RWPE2 (cell line): ENCODE data around the gene ZNF786.
"Not testable (repeated sequence)": the region's sequence is repeated elsewhere in the genome, so short reads cannot be mapped to it uniquely, and the experiment has no call there.

Experiments used
- ATAC-seq: fragments of 200-7000 bp; cut with Tn5 transposase; 3 replicates; pipeline ENCODE4 v1.9.1; 2021; ENCODE audit warnings: low read depth
- DNase-seq: peaks from one replicate; pipeline ENCODE4 v3.0.0-alpha.2; 2020; ENCODE audit warnings: low spot score
- H3K27ac ChIP-seq: fragments of 450-650 bp; 2 replicates; pipeline ENCODE4 v1.5.1; 2017; ENCODE audit warnings: mild to moderate bottlenecking; ENCODE audit not compliant: poor library complexity, severe bottlenecking
- H3K27me3 ChIP-seq: fragments of 250-450 bp; sonication (Bioruptor Pico); 2 replicates; pipeline ENCODE4 v1.5.1; 2021; ENCODE audit warnings: mild to moderate bottlenecking, moderate library complexity; ENCODE audit not compliant: insufficient read depth, poor library complexity, severe bottlenecking
- H3K36me3 ChIP-seq: fragments of 250-450 bp; sonication (Bioruptor Pico); 2 replicates; pipeline ENCODE4 v1.5.1; 2020; ENCODE audit warnings: low read depth, mild to moderate bottlenecking, moderate library complexity
- H3K4me1 ChIP-seq: fragments of 250-450 bp; sonication (Bioruptor Pico); 2 replicates; pipeline ENCODE4 v1.5.1; 2021; ENCODE audit warnings: mild to moderate bottlenecking, moderate library complexity; ENCODE audit not compliant: insufficient read depth, poor library complexity, severe bottlenecking
- H3K4me3 ChIP-seq: fragments of 250-450 bp; sonication (Bioruptor Pico); 2 replicates; pipeline ENCODE4 v1.5.1; 2021; ENCODE audit warnings: mild to moderate bottlenecking, moderate library complexity; ENCODE audit not compliant: severe bottlenecking
- H3K9me3 ChIP-seq: fragments of 250-450 bp; sonication (Bioruptor Pico); 2 replicates; pipeline ENCODE4 v1.5.1; 2021; ENCODE audit warnings: mild to moderate bottlenecking, moderate library complexity; ENCODE audit not compliant: severe bottlenecking
- TF ChIP-seq, protein P1 (sequence below): fragments of 450-650 bp; IDR thresholded peaks from one replicate; pipeline ENCODE4 v1.5.1; 2017; ENCODE audit warnings: mild to moderate bottlenecking, moderate library complexity; ENCODE audit not compliant: poor library complexity, severe bottlenecking

ZNF786 gene

DNA sequence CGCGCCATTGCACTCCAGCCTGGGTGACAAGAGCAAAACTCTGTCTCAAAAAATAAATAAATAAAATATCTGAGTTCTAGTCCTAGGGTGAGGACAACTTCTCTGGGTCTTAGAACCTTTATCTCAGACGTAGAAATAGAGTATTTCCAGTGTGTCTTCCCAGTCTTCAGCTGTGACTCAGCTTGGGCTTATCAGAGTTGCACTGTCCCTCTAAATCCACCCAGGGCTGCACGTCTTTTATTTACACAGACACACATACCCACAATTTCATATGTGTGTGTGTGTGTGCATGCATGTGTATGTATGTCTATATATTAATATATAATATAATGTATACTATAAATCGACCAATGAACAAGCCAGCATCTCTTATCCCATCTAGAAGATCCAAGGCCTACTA is 49.2 kb downstream of the ZNF786 start:
- ATAC-seq (no peak), DNase-seq (no peak)
- Histone ChIP-seq H3K4me1 (no peaks in the 10 kb centered on the region), H3K9me3 (no peaks in the 10 kb centered on the region), H3K36me3 (no peaks in the 10 kb centered on the region), H3K4me3 (no peak overlapping the region), H3K27me3 (no peaks in the 10 kb centered on the region), H3K27ac (no peak overlapping the region)
- TF ChIP-seq, protein P1, sequence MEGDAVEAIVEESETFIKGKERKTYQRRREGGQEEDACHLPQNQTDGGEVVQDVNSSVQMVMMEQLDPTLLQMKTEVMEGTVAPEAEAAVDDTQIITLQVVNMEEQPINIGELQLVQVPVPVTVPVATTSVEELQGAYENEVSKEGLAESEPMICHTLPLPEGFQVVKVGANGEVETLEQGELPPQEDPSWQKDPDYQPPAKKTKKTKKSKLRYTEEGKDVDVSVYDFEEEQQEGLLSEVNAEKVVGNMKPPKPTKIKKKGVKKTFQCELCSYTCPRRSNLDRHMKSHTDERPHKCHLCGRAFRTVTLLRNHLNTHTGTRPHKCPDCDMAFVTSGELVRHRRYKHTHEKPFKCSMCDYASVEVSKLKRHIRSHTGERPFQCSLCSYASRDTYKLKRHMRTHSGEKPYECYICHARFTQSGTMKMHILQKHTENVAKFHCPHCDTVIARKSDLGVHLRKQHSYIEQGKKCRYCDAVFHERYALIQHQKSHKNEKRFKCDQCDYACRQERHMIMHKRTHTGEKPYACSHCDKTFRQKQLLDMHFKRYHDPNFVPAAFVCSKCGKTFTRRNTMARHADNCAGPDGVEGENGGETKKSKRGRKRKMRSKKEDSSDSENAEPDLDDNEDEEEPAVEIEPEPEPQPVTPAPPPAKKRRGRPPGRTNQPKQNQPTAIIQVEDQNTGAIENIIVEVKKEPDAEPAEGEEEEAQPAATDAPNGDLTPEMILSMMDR = no peak

DNA sequence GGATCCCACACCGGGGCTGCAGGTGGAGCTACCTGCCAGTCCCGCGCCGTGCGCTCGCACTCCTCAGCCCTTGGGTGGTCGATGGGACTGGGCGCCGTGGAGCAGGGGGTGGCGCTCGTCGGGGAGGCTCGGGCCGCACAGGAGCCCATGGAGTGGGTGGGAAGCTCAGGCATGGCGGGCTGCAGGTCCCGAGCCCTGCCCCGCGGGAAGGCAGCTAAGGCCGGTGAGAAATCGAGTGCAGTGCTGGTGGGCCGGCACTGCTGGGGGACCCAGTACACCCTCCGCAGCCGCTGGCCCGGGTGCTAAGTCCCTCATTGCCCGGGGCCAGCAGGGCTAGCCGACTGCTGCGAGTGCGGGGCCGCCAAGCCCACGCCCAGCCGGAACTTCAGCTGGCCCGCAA is 51.9 kb downstream of the ZNF786 start:
- H3K9me3 ChIP-seq, H3K4me1 ChIP-seq, H3K36me3 ChIP-seq, DNase-seq, H3K27ac ChIP-seq, H3K27me3 ChIP-seq, H3K4me3 ChIP-seq, ATAC-seq: not testable (repeated sequence)

DNA sequence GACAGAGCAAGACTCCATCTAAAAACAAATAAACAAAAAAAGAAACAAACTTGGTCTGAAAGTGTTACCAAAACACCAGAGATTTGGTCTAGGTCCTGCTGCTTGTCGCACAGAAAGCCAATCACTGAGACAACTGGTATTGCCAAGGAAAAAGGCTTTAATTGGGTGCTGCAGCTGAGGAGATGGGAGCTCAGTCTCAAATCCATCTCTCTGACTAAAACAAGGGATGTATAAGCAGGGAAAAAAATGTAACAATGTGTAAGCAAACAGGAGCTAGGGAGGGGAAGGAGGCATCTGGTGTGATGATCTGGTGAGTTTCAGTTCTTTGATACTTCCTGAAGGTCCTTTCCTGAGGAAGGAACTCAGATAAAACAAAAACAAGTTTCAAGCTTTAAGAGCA is 53.8 kb downstream of the ZNF786 start:
- no peaks in the 10 kb centered on the region for H3K27me3 ChIP-seq
- TF ChIP-seq, protein P1 = no peak
- no peaks in the 10 kb centered on the region for H3K9me3 ChIP-seq
- no peaks in the 10 kb centered on the region for H3K36me3 ChIP-seq
- ATAC-seq = no peak
- DNase-seq = no peak
- H3K4me3 ChIP-seq = no peak overlapping the region
- no peak overlapping the region for H3K27ac ChIP-seq
- no peaks in the 10 kb centered on the region for H3K4me1 ChIP-seq

DNA sequence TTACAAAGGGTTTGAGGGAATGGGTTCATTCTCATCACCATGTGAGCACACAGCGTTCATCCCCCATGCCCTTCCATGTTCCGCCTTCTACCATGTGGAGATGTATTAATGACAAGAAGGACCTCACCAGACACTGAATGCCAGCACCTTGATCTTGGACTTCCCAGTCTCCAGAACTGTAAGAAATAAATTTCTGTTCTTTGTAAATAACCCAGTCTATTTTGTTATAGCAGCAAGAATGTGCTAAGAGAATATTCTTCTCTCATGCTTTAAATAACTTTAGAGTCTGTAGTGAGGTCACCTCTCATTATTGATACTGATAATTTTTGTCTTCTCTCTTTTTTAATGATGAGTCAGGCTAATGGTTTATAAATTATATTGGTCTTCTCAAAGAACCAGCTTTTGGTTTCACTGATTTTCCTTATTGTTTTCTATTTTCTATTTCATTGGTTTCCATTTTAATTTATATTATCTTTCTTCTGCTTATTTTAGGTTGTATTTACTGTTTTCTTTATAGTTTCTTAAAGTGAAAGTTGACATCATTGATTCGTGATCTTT is 59.1 kb downstream of the ZNF786 start:
- Histone ChIP-seq H3K27ac (no peak overlapping the region), H3K4me3 (no peak overlapping the region), H3K36me3 (peaks cover 9% of the 10 kb centered on the region), H3K4me1 (no peaks in the 10 kb centered on the region), H3K27me3 (no peaks in the 10 kb centered on the region), H3K9me3 (no peaks in the 10 kb centered on the region)
- TF ChIP-seq, protein P1 = no peak
- ATAC-seq = no peak
- no peak for DNase-seq

DNA sequence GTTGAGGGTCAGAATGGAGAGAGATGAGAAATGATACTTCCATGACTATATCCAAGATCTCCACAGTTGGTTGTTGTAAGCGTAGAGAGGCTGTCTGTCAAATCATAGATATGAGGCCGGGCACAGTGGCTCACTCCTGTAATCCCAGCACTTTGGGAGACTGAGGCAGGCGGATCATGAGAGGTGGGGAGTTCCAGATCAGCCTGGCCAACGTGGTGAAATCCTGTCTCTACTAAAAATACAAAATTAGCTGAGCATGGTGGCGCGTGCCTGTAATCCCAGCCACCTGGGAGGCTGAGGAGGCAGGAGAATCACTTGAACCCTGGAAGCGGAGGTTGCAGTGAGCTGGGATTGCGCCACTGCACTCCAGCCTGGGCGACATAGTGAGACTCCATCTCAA is 60.1 kb downstream of the ZNF786 start:
- not testable (repeated sequence) for ATAC-seq, H3K27ac ChIP-seq, DNase-seq, H3K4me3 ChIP-seq, H3K9me3 ChIP-seq, H3K27me3 ChIP-seq, H3K4me1 ChIP-seq
- peaks cover 18% of the 10 kb centered on the region for H3K36me3 ChIP-seq

DNA sequence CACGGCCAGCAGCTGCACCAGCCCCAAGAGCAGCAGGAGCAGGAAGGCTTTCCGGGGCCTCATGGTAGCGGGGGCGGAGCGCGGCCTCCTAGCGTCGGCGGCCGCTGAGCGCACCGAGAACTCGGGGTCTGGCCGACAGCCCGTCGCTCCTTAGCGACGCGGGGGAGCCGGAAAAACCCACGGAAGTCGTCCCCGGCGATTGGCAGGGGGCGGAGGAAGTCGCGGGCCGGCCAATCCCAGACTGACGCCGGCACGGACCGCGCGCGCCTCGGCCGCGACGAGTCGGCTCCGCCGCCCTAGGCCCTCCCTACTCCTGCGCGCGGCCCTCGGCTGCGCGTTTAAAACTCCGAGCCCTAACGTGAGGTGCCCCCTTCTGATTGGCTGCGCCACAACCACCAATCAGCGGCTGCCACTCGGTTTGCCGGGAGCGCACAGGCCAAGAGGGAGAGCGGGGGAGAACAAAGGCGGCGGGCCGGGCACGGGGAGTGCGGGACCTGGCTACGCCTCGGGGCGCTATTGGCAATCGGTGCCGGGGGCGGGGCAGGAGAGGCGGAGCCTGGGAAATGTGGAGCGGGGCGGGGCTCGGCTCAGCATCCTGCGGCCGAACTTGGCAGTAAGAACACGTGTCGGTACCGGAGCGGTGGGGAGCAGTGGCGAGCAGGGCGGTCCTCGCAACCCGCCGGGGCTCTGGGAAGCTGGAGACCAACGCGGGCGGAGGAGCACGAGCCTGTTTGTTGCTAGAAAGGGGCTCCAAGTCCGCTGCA is 62.0 kb downstream of the ZNF786 start, which contains the start of gene PDIA4:
Gene PDIA4, minus strand, starts transcription at position 160 of the 764 bp plus-strand sequence. Its CDS starts 97 bp downstream, at position 63.
- peak; percentile 93 for ATAC-seq
- Histone ChIP-seq H3K27me3 (no peaks in the 10 kb centered on the region), H3K4me3 (peak within 1 kb of the TSS; percentile 87), H3K27ac (peak within 1 kb of the TSS; percentile 66), H3K36me3 (peaks cover 32% of the 10 kb centered on the region), H3K4me1 (peaks cover 11% of the 10 kb centered on the region), H3K9me3 (no peaks in the 10 kb centered on the region)
- DNase-seq = peak; percentile 100
- TF ChIP-seq, protein P1 = no peak
